ENCODE results near the gene TMEM161B.

The TMEM161B gene

GRCh38 chr5:88258636-88259035, 10.0 kb downstream of the TMEM161B start:
- no peaks in the 10 kb centered on the region for H3F3A ChIP-seq (ENCODE audit: insufficient read depth)
- no peaks in the 10 kb centered on the region for H3K27me3 ChIP-seq (ENCODE audit: low read length)
- TF ChIP-seq CTCF (IDR thresholded peaks at IDR 0.05; ENCODE audit: insufficient read depth, low read length, poor library complexity, severe bottlenecking) (no peak), EZH2phosphoT487 (conservative IDR thresholded peaks at IDR 0.05; ENCODE audit: low read length) (no peak)
- H2AFZ ChIP-seq (ENCODE audit: low read depth, low read length, severe bottlenecking): no peak overlapping the region
- no peaks in the 10 kb centered on the region for H3K9me3 ChIP-seq (ENCODE audit: insufficient read depth, low read length)
- H3K27ac ChIP-seq (ENCODE audit: low read depth, low read length): no peak overlapping the region
- peaks cover 100% of the 10 kb centered on the region for H3K79me2 ChIP-seq (ENCODE audit: insufficient read depth, low read length)
- H3K36me3 ChIP-seq (ENCODE audit: low read length): peaks cover 24% of the 10 kb centered on the region
- H3K9me2 ChIP-seq (replicated peaks; ENCODE audit: insufficient read depth, low read length): no peaks in the 10 kb centered on the region
- no peak overlapping the region for H3K4me3 ChIP-seq (ENCODE audit: insufficient read depth, low read length, poor library complexity, severe bottlenecking)
- peaks cover 49% of the 10 kb centered on the region for H4K20me1 ChIP-seq (ENCODE audit: low read depth, low read length)
- no peak overlapping the region for H3K4me2 ChIP-seq (ENCODE audit: low read depth, low read length, poor library complexity, severe bottlenecking)
- no peak overlapping the region for H3K9ac ChIP-seq (ENCODE audit: low read length)

DNA sequence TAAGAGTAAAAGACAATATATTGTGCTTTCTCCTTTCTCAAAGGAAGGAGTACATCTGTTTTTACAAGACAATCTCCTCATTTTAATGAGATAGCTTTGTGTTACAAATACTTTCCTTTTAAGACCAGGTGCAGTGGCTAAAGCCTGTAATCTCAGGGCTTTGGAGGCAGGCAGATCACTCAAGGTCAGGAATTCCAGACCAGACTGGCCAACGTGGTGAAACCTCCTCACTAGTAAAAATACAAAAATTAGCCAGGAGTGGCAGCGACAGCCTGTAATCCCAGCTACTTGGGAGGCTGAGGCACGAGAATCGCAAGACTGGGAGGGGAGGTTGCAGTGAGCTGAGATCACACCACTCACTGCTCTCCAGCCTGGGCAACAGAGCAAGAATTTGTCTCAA, 11.8 kb downstream of the TMEM161B start:
- Histone ChIP-seq H3K4me3 (ENCODE audit: insufficient read depth, low read length, poor library complexity, severe bottlenecking) (no peak overlapping the region), H4K20me1 (ENCODE audit: low read depth, low read length) (peaks cover 46% of the 10 kb centered on the region), H3K9me2 (replicated peaks; ENCODE audit: insufficient read depth, low read length) (no peaks in the 10 kb centered on the region), H3K27me3 (ENCODE audit: low read length) (no peaks in the 10 kb centered on the region), H2AFZ (ENCODE audit: low read depth, low read length, severe bottlenecking) (no peak overlapping the region), H3K79me2 (ENCODE audit: insufficient read depth, low read length) (peaks cover 100% of the 10 kb centered on the region), H3K9ac (ENCODE audit: low read length) (no peak overlapping the region), H3F3A (ENCODE audit: insufficient read depth) (no peaks in the 10 kb centered on the region), H3K27ac (ENCODE audit: low read depth, low read length) (no peak overlapping the region), H3K4me2 (ENCODE audit: low read depth, low read length, poor library complexity, severe bottlenecking) (no peak overlapping the region), H3K9me3 (ENCODE audit: insufficient read depth, low read length) (no peaks in the 10 kb centered on the region), H3K36me3 (ENCODE audit: low read length) (peaks cover 11% of the 10 kb centered on the region)
- TF ChIP-seq EZH2phosphoT487 (conservative IDR thresholded peaks at IDR 0.05; ENCODE audit: low read length) (no peak), CTCF (IDR thresholded peaks at IDR 0.05; ENCODE audit: insufficient read depth, low read length, poor library complexity, severe bottlenecking) (no peak)

- H3K27me3 ChIP-seq (ENCODE audit: low read length): no peaks in the 10 kb centered on the region
- TF ChIP-seq CTCF (IDR thresholded peaks at IDR 0.05; ENCODE audit: insufficient read depth, low read length, poor library complexity, severe bottlenecking) (no peak), EZH2phosphoT487 (conservative IDR thresholded peaks at IDR 0.05; ENCODE audit: low read length) (no peak)
- H3K9me3 ChIP-seq (ENCODE audit: insufficient read depth, low read length): no peaks in the 10 kb centered on the region
- peaks cover 45% of the 10 kb centered on the region for H4K20me1 ChIP-seq (ENCODE audit: low read depth, low read length)
- no peak overlapping the region for H3K27ac ChIP-seq (ENCODE audit: low read depth, low read length)
- H2AFZ ChIP-seq (ENCODE audit: low read depth, low read length, severe bottlenecking): no peak overlapping the region
- H3K9me2 ChIP-seq (replicated peaks; ENCODE audit: insufficient read depth, low read length): no peaks in the 10 kb centered on the region
- H3K36me3 ChIP-seq (ENCODE audit: low read length): peaks cover 8% of the 10 kb centered on the region
- H3K79me2 ChIP-seq (ENCODE audit: insufficient read depth, low read length): peaks cover 100% of the 10 kb centered on the region
- H3K4me3 ChIP-seq (ENCODE audit: insufficient read depth, low read length, poor library complexity, severe bottlenecking): no peak overlapping the region
- H3K4me2 ChIP-seq (ENCODE audit: low read depth, low read length, poor library complexity, severe bottlenecking): no peak overlapping the region
- no peak overlapping the region for H3K9ac ChIP-seq (ENCODE audit: low read length)
- no peaks in the 10 kb centered on the region for H3F3A ChIP-seq (ENCODE audit: insufficient read depth)
Measured at GRCh38 chr5:88256037-88256436, 12.6 kb downstream of the TMEM161B start.

Data from SU-DHL-6 (cell line).